Retinal pigment epithelial cell (primary cell): ENCODE measurements around the gene SLC24A3.

Experiments
- DNase-seq: peaks from one replicate; pipeline ENCODE4 v3.0.0-alpha.2; 2010; ENCODE audit warnings: low read depth
- H3K4me3 ChIP-seq: 2 replicates; pipeline ENCODE4 v1.5.1; 2011; ENCODE audit warnings: mild to moderate bottlenecking, low read length, control low read depth, moderate library complexity
- CTCF ChIP-seq: conservative IDR thresholded peaks from 2 replicates; pipeline ENCODE4 v1.5.1; 2011; ENCODE audit warnings: low read depth, low read length, control low read depth, inconsistent platforms

Gene SLC24A3

GRCh38 chr20:19212469-19212815, at the start of gene SLC24A3:
SLC24A3 (plus strand) TSS chr20:19212642.
- TF ChIP-seq CTCF: no peak
- no peak for DNase-seq
- H3K4me3 ChIP-seq: no peak within 1 kb of the TSS

GRCh38 chr20:19170148-19170547, 42.3 kb upstream of the SLC24A3 start:
- DNase-seq: no peak
- H3K4me3 ChIP-seq: no peak overlapping the region
- no peak for TF ChIP-seq CTCF

- TF ChIP-seq CTCF: no peak
- H3K4me3 ChIP-seq: no peak overlapping the region
- DNase-seq: no peak
Observed at GRCh38 chr20:19172637-19173036, 39.8 kb upstream of the SLC24A3 start.

GRCh38 chr20:19176470-19177052, 35.9 kb upstream of the SLC24A3 start:
- DNase-seq: no peak
- H3K4me3 ChIP-seq: no peak overlapping the region
- no peak for TF ChIP-seq CTCF

GRCh38 chr20:19181552-19181951, 30.9 kb upstream of the SLC24A3 start:
- H3K4me3 ChIP-seq: no peak overlapping the region
- TF ChIP-seq CTCF: no peak
- no peak for DNase-seq

- H3K4me3 ChIP-seq: no peak overlapping the region
- no peak for TF ChIP-seq CTCF
- no peak for DNase-seq
Observed at GRCh38 chr20:19185083-19185482, 27.4 kb upstream of the SLC24A3 start.

GRCh38 chr20:19193349-19193748, 19.1 kb upstream of the SLC24A3 start:
- H3K4me3 ChIP-seq: no peak overlapping the region
- TF ChIP-seq CTCF: no peak
- no peak for DNase-seq
